AG04449 (cell line): Measurements from ENCODE around the gene MORN5.

Experiments used
- CTCF ChIA-PET: fragments of 350-600 bp; formaldehyde crosslinking; extraction: SDS; loops from one replicate; lab custom pipeline; 2021; ENCODE audit warnings: antibody characterized with exemption; lab: Yijun Ruan, JAX
- POLR2A ChIA-PET: fragments of 400-600, 350-600 bp; formaldehyde crosslinking; extraction: SDS; loops from one replicate; lab custom pipeline; 2020; ENCODE audit warnings: antibody characterized with exemption, inconsistent platforms; lab: Yijun Ruan, JAX
- DNase-seq: peaks from one replicate; pipeline ENCODE4 v3.0.0-alpha.2; 2010; ENCODE audit warnings: low read depth, low spot score
- H3K4me3 ChIP-seq: 2 replicates; pipeline ENCODE4 v1.5.1; 2011; ENCODE audit warnings: low read depth, mild to moderate bottlenecking, control low read depth, low read length
- TF ChIP-seq, protein P1 (sequence below): IDR thresholded peaks from one replicate; pipeline ENCODE4 v1.5.1; 2011; ENCODE audit warnings: mild to moderate bottlenecking, moderate library complexity, low read length, control low read depth, inconsistent platforms; ENCODE audit not compliant: insufficient read depth; ENCODE audit errors: missing control alignments

MORN5 gene

DNA sequence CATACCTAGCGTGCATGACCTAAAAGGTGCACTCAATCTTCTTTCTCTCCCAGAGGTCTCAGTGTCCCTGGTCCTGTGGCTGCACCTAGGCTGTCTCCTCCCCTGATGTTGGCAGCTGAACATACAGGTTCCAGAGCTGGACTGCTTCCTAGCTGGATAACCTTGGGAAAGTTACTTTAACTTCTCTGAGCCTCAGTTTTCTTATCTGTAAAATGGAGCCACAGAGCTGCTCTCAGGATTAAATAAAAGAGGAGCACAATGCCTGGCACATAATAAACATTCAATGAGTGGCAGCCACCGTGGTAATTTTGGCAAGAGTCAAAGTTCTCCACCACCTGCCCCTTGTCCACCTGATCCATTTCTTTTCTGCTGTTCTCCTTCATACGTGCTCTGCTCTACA is 14.0 kb downstream of the MORN5 start:
- ChIA-PET POLR2A (no interaction called here), CTCF (no interaction called here)
- TF ChIP-seq, protein P1, sequence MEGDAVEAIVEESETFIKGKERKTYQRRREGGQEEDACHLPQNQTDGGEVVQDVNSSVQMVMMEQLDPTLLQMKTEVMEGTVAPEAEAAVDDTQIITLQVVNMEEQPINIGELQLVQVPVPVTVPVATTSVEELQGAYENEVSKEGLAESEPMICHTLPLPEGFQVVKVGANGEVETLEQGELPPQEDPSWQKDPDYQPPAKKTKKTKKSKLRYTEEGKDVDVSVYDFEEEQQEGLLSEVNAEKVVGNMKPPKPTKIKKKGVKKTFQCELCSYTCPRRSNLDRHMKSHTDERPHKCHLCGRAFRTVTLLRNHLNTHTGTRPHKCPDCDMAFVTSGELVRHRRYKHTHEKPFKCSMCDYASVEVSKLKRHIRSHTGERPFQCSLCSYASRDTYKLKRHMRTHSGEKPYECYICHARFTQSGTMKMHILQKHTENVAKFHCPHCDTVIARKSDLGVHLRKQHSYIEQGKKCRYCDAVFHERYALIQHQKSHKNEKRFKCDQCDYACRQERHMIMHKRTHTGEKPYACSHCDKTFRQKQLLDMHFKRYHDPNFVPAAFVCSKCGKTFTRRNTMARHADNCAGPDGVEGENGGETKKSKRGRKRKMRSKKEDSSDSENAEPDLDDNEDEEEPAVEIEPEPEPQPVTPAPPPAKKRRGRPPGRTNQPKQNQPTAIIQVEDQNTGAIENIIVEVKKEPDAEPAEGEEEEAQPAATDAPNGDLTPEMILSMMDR: no peak
- no peak for DNase-seq
- H3K4me3 ChIP-seq: no peak overlapping the region

DNA sequence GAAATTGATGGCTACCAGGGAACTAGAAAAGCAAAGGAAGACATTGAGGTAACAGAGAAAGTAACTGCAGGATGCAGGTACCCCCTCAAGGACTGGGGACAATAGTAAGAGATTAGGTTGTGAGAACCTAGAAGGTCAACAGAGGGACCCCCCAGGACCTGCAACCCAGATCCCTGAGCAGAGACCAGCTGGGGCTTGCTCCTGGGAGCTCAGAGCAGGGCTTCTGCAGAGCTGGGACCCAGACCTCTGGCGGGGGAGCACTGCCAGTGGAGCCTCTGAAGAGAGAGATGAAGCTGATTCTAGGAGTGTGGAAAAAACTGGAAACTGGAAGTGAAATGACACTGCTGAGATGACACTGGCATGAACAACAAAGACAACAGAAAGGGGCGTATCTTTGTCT is 17.2 kb downstream of the MORN5 start:
- POLR2A ChIA-PET: no interaction called here
- CTCF ChIA-PET: interaction anchor here (1.3 kb wide), 1 partner anchor 173 kb away, joined by 3 read pairs; no protein-coding TSS in a partner anchor

DNA sequence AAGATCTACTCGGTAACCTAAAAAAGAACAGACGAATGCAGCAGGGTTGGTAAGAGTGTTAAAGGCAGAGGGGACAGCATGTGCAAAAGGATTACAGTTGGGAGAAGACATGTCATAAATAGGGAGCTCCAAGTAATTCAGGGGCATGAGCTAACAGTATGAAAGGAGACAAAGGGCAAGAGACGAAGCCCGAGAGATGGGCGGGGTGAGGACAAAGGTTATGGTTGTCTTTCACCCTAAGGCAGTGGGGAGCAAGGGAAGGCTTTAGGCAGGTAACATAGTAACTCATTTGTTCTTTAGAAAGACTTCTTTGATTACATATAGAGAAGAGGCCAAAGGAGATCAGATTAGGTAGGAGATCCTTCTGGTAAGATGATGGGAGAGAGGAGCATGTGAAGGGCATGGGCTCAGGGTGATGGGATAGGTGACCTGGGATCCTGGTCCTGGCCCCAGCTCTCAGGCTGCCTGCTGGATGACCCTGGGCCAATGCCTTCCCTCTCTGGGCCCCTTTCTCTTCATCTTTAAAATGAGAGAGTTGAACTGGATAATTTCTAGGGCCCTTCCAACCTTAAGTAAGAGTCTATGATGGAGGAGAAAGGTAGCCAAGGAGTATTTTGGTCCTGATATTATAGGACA is 19.5 kb downstream of the MORN5 start:
- no peak for DNase-seq
- ChIA-PET CTCF (no interaction called here), POLR2A (no interaction called here)
- H3K4me3 ChIP-seq: no peak overlapping the region
- TF ChIP-seq, protein P1: no peak

More for the DNA sequence above, 17.2 kb downstream of the MORN5 start:
- no peak overlapping the region for H3K4me3 ChIP-seq
- DNase-seq: no peak
- TF ChIP-seq, protein P1: no peak

DNA sequence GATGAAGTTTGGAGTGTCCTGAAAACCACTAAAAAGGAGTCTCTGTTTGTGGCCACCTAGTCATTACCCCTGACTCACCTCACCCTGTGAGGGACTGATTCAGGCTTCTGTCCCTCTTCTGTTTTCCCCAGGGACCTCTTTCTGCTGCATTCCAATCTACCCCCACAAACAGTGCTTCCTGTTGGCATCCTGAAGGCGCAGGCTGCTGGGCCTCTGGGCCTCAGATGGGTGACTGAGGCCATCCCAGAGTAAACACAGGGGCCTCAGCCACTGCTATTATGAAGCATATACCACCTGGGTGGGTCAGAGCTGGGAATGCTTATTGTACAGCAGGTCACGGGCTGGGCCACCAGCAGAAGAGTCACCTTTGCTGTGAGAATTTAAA is 20.0 kb downstream of the MORN5 start:
- no peak for DNase-seq
- TF ChIP-seq, protein P1: no peak
- POLR2A ChIA-PET: no interaction called here
- CTCF ChIA-PET: interaction anchor here (1.4 kb wide), 1 partner anchor 56 kb away, joined by 3 read pairs; no protein-coding TSS in a partner anchor
- no peak overlapping the region for H3K4me3 ChIP-seq

DNA sequence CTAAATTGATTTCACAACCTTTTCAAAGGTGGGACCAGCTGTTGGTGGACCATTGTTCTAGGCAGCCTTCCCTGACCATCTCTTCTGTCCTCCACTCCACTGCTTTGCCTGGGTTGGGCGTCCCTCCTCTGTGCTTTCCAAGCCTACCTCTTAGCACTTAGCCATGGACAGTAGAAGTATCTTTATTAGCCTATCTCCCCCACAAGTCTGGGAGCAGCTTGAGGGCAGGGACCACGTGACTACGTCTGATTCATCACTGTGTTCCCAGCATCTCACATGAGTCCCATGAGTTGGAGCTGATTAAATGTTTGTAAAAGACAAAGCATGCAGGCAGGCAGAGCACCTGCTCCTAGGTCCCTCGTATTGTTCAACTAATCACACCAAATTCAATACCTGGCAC is 20.9 kb downstream of the MORN5 start:
- H3K4me3 ChIP-seq: no peak overlapping the region
- TF ChIP-seq, protein P1: no peak
- peak; percentile 40 for DNase-seq
- ChIA-PET CTCF (interaction anchor here (1.3 to 1.4 kb wide), 2 partner anchors 22 to 57 kb away, joined by 3 to 4 read pairs; no protein-coding TSS in a partner anchor), POLR2A (no interaction called here)

DNA sequence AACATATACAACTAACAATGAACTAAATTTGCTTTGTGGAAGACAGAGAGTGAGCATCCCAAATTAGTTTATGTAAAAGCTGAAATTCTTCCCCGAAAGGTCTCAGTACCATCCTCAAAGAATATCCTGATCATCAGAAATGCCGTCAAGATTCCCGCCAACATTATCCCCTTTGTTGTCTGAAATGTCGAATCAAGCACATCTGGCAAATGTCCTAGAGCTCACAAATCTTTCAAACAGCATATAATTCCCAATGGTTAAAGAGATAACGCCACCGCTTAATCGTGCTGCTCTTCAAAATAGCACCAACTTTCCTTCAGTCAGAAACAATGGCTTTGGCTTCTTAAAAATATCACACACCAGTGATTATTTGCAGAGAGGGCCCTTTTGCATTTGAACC is 23.8 kb downstream of the MORN5 start:
- DNase-seq: no peak
- TF ChIP-seq, protein P1: no peak
- no peak overlapping the region for H3K4me3 ChIP-seq
- ChIA-PET CTCF (no interaction called here), POLR2A (no interaction called here)
